Breast epithelium (tissue), 4 donors: ENCODE measurements around the gene ERCC3. TPM values are rescaled to one million over a fixed set of nuclear protein-coding genes. Genes with fewer than 3 reads are reported as not detected.
"Not testable (repeated sequence)": the region's sequence is repeated elsewhere in the genome, so short reads cannot be mapped to it uniquely, and the experiment has no call there.

ENCODE experiments used
- DNase-seq, 2 donors: peaks; one replicate each; pipeline ENCODE4 v3.0.0-alpha.2; 2019; ENCODE audit warnings: low spot score in 2 of 2
- H3K27ac ChIP-seq, 2 donors: fragments of 200-600 bp; sonication (generic) in 1 of 2; one replicate each; pipeline ENCODE4 v1.5.1; 2016 to 2019; ENCODE audit warnings: mild to moderate bottlenecking in 1 of 2
- H3K27me3 ChIP-seq, 2 donors: fragments of 200-600 bp; sonication (generic) in 1 of 2; one replicate each; pipeline versions ENCODE4 v1.5.1 to v1.6.0; 2017 to 2019; ENCODE audit warnings: control low read depth in 1 of 2, mild to moderate bottlenecking in 1 of 2
- H3K36me3 ChIP-seq: fragments of 200-600 bp; one replicate; pipeline ENCODE4 v1.5.1; 2019
- H3K4me1 ChIP-seq, 2 donors: fragments of 200-600 bp; sonication (generic); one replicate each; pipeline ENCODE4 v1.5.1; 2016 to 2019; ENCODE audit warnings: control low read depth in 1 of 2
- H3K4me3 ChIP-seq, 3 donors: fragments of 200-600 bp; sonication (generic); 1 replicate in 2 of 3; 2 replicates in 1 of 3; pipeline ENCODE4 v1.5.1; 2016 to 2019; ENCODE audit warnings: mild to moderate bottlenecking in 3 of 3, moderate library complexity in 2 of 3
- H3K9me3 ChIP-seq, 2 donors: fragments of 200-600 bp; sonication (generic) in 1 of 2; one replicate each; pipeline ENCODE4 v1.5.1; 2016 to 2019; ENCODE audit warnings: control low read depth in 1 of 2
- CTCF ChIP-seq, 3 donors: fragments of 450-650 bp; IDR thresholded peaks; one replicate each; pipeline ENCODE4 v1.5.1; 2016 to 2017; ENCODE audit warnings: antibody characterized with exemption in 3 of 3, mild to moderate bottlenecking in 3 of 3, moderate library complexity in 3 of 3
- POLR2A ChIP-seq: fragments of 450-650 bp; IDR thresholded peaks from one replicate; pipeline ENCODE4 v1.6.1; 2016; ENCODE audit warnings: antibody characterized with exemption, mild to moderate bottlenecking, moderate library complexity
- POLR2AphosphoS5 ChIP-seq, 3 donors: sonication (generic); formaldehyde crosslinking; IDR thresholded peaks; one replicate each; pipeline ENCODE4 v1.6.1; 2017; ENCODE audit warnings: antibody characterized with exemption in 3 of 3
- intact Hi-C: fragments of 100-400 bp; cut with DNase I; formaldehyde crosslinking; loops from one replicate; pipeline ENCODE4 v1.15.1; 2023; ENCODE audit warnings: low total_unique reads
- total RNA-seq, 3 donors: library from RNA; depleted of rRNA; stranded (reverse); fragments of >200 nt; gene quantifications; one replicate each; pipeline ENCODE4 v1.1.0, GENCODE V29; 2016

The ERCC3 gene
- total RNA-seq, 3 donors from 2014 or later = 37.3 to 55.2 (median 41.0) TPM

- Histone ChIP-seq H3K27me3 (peaks cover 3 to 16% of the 10 kb centered on the region in 2 donors), H3K27ac (no peak overlapping the region), H3K9me3 (peaks cover 0 to 7% of the 10 kb centered on the region in 2 donors), H3K4me1 (peaks cover 0 to 11% of the 10 kb centered on the region in 2 donors), H3K36me3 (no peaks in the 10 kb centered on the region), H3K4me3 (no peak overlapping the region)
- intact Hi-C loops = no loop called here
- no peak for DNase-seq
- TF ChIP-seq CTCF (IDR thresholded peaks at IDR 0.05) (no peak), POLR2A (no peak), POLR2AphosphoS5 (IDR thresholded peaks at IDR 0.05) (no peak)
These were observed 77.4 kb downstream of the ERCC3 start for GRCh38 chr2:127216593-127216992.

- Histone ChIP-seq H3K27ac (no peak overlapping the region), H3K9me3 (peaks cover 0 to 7% of the 10 kb centered on the region in 2 donors), H3K27me3 (peaks cover 3 to 16% of the 10 kb centered on the region in 2 donors), H3K4me3 (no peak overlapping the region), H3K36me3 (no peaks in the 10 kb centered on the region), H3K4me1 (peaks cover 0 to 11% of the 10 kb centered on the region in 2 donors)
- intact Hi-C loops = no loop called here
- no peak for TF ChIP-seq CTCF (IDR thresholded peaks at IDR 0.05)
- TF ChIP-seq POLR2AphosphoS5 (IDR thresholded peaks at IDR 0.05) = no peak
- no peak for DNase-seq
These were observed 77.8 kb downstream of the ERCC3 start for GRCh38 chr2:127216095-127216494.

- H3K27ac ChIP-seq, H3K36me3 ChIP-seq, H3K4me1 ChIP-seq, H3K27me3 ChIP-seq, intact Hi-C loops, H3K4me3 ChIP-seq, H3K9me3 ChIP-seq, DNase-seq: not testable (repeated sequence)
These were observed 79.7 kb downstream of the ERCC3 start for GRCh38 chr2:127214201-127214600.

- no peak for DNase-seq
- peaks cover 0 to 1% of the 10 kb centered on the region in 2 donors for H3K9me3 ChIP-seq
- H3K27ac ChIP-seq = no peak overlapping the region
- no peak overlapping the region for H3K4me3 ChIP-seq
- intact Hi-C loops = no loop called here
- no peaks in the 10 kb centered on the region for H3K4me1 ChIP-seq
- TF ChIP-seq POLR2A (no peak), POLR2AphosphoS5 (IDR thresholded peaks at IDR 0.05) (no peak), CTCF (IDR thresholded peaks at IDR 0.05) (no peak)
- H3K36me3 ChIP-seq = no peaks in the 10 kb centered on the region
- H3K27me3 ChIP-seq = no peaks in the 10 kb centered on the region
These were observed 85.6 kb downstream of the ERCC3 start for GRCh38 chr2:127208313-127208712.

Other genes starting within 250 kb of the ERCC3 start
- 10 to 100 TPM; 30.1 to 74.4 (median 59.3) TPM for gene BIN1, start 187.0 kb downstream of the ERCC3 start, total RNA-seq
- gene CYP27C1, start 73.8 kb downstream of the ERCC3 start, total RNA-seq = under 1 TPM; 0.29 to 0.48 (median 0.33) TPM
- 10 to 100 TPM; 55.7 to 62.2 (median 58.4) TPM for gene MAP3K2, start 93.8 kb upstream of the ERCC3 start, total RNA-seq
- not detected for gene PROC, start 124.3 kb upstream of the ERCC3 start, total RNA-seq
- gene IWS1, start 232.3 kb upstream of the ERCC3 start, total RNA-seq = 10 to 100 TPM; 24.0 to 51.8 (median 43.2) TPM
- gene MYO7B, start 241.5 kb upstream of the ERCC3 start, total RNA-seq = 1 to 10 TPM in 1 of 3 donors, under 1 TPM in 1, not detected in 1; 0.32 to 2.3 TPM